ENCODE results near the gene C12orf42.

The C12orf42 gene

GRCh38 chr12:103422328-103422727 is 73.4 kb downstream of the C12orf42 start:
- no peaks in the 10 kb centered on the region for H3K27me3 ChIP-seq (replicated peaks; ENCODE audit: control insufficient read depth, insufficient read depth, low read length)
- DNase-seq (ENCODE audit: extremely low read depth, insufficient read length) = no peak
- H3K4me3 ChIP-seq (replicated peaks; ENCODE audit: low read depth, low read length) = no peak overlapping the region
- H3K36me3 ChIP-seq (ENCODE audit: control insufficient read depth, insufficient read depth, low read length) = no peaks in the 10 kb centered on the region
- TF ChIP-seq CTCF (IDR thresholded peaks at IDR 0.05; ENCODE audit: insufficient read depth, low read length, poor library complexity, severe bottlenecking) = no peak

GRCh38 chr12:103421402-103421801 is 74.4 kb downstream of the C12orf42 start:
- Histone ChIP-seq H3K36me3 (ENCODE audit: control insufficient read depth, insufficient read depth, low read length) (no peaks in the 10 kb centered on the region), H3K4me3 (replicated peaks; ENCODE audit: low read depth, low read length) (no peak overlapping the region), H3K27me3 (replicated peaks; ENCODE audit: control insufficient read depth, insufficient read depth, low read length) (no peaks in the 10 kb centered on the region)
- DNase-seq (ENCODE audit: extremely low read depth, insufficient read length) = no peak
- TF ChIP-seq CTCF (IDR thresholded peaks at IDR 0.05; ENCODE audit: insufficient read depth, low read length, poor library complexity, severe bottlenecking) = no peak

- no peak for TF ChIP-seq CTCF (IDR thresholded peaks at IDR 0.05; ENCODE audit: insufficient read depth, low read length, poor library complexity, severe bottlenecking)
- H3K27me3 ChIP-seq (replicated peaks; ENCODE audit: control insufficient read depth, insufficient read depth, low read length) = no peaks in the 10 kb centered on the region
- no peaks in the 10 kb centered on the region for H3K36me3 ChIP-seq (ENCODE audit: control insufficient read depth, insufficient read depth, low read length)
- H3K4me3 ChIP-seq (replicated peaks; ENCODE audit: low read depth, low read length) = no peak overlapping the region
- no peak for DNase-seq (ENCODE audit: extremely low read depth, insufficient read length)
These were observed 80.1 kb downstream of the C12orf42 start for GRCh38 chr12:103415681-103416080.

GRCh38 chr12:103401421-103401820 is 94.3 kb downstream of the C12orf42 start:
- no peaks in the 10 kb centered on the region for H3K27me3 ChIP-seq (replicated peaks; ENCODE audit: control insufficient read depth, insufficient read depth, low read length)
- no peak for TF ChIP-seq CTCF (IDR thresholded peaks at IDR 0.05; ENCODE audit: insufficient read depth, low read length, poor library complexity, severe bottlenecking)
- no peaks in the 10 kb centered on the region for H3K36me3 ChIP-seq (ENCODE audit: control insufficient read depth, insufficient read depth, low read length)
- H3K4me3 ChIP-seq (replicated peaks; ENCODE audit: low read depth, low read length) = no peak overlapping the region
- no peak for DNase-seq (ENCODE audit: extremely low read depth, insufficient read length)

GRCh38 chr12:103399986-103400385 is 95.8 kb downstream of the C12orf42 start:
- H3K4me3 ChIP-seq (replicated peaks; ENCODE audit: low read depth, low read length) = no peak overlapping the region
- no peaks in the 10 kb centered on the region for H3K27me3 ChIP-seq (replicated peaks; ENCODE audit: control insufficient read depth, insufficient read depth, low read length)
- DNase-seq (ENCODE audit: extremely low read depth, insufficient read length) = no peak
- no peak for TF ChIP-seq CTCF (IDR thresholded peaks at IDR 0.05; ENCODE audit: insufficient read depth, low read length, poor library complexity, severe bottlenecking)
- H3K36me3 ChIP-seq (ENCODE audit: control insufficient read depth, insufficient read depth, low read length) = no peaks in the 10 kb centered on the region

GRCh38 chr12:103397536-103397935 is 98.2 kb downstream of the C12orf42 start:
- DNase-seq (ENCODE audit: extremely low read depth, insufficient read length) = no peak
- H3K4me3 ChIP-seq (replicated peaks; ENCODE audit: low read depth, low read length) = no peak overlapping the region
- TF ChIP-seq CTCF (IDR thresholded peaks at IDR 0.05; ENCODE audit: insufficient read depth, low read length, poor library complexity, severe bottlenecking) = no peak
- no peaks in the 10 kb centered on the region for H3K27me3 ChIP-seq (replicated peaks; ENCODE audit: control insufficient read depth, insufficient read depth, low read length)
- H3K36me3 ChIP-seq (ENCODE audit: control insufficient read depth, insufficient read depth, low read length) = no peaks in the 10 kb centered on the region

Measured in GM06990 (cell line).